Lung (tissue), 12 donors: ENCODE data around the gene CDS2. TPM values are rescaled to one million over a fixed set of nuclear protein-coding genes. Genes with fewer than 3 reads are reported as not detected.
A peak's percentile ranks its signal among the peaks of the same experiment; 100 is the strongest.

Experiments
- ATAC-seq: fragments of 200-7000 bp; cut with Tn5 transposase; one replicate; pipeline ENCODE4 v1.9.1; 2020; ENCODE audit warnings: moderate number of reproducible peaks; ENCODE audit not compliant: insufficient read depth, low FRiP score
- DNase-seq, 3 donors: peaks; one replicate each; pipeline ENCODE4 v3.0.0-alpha.2; 2013 to 2017
- H3K27ac ChIP-seq, 2 donors: one replicate each; pipeline ENCODE4 v1.5.1; 2013; ENCODE audit warnings: mild to moderate bottlenecking in 2 of 2, moderate library complexity in 2 of 2, control low read depth in 1 of 2, inconsistent platforms in 1 of 2, low read depth in 1 of 2, low read length in 1 of 2
- H3K27me3 ChIP-seq, 3 donors: one replicate each; pipeline ENCODE4 v1.5.1; 2013; ENCODE audit warnings: low read length in 2 of 3; ENCODE audit not compliant: control insufficient read depth in 3 of 3, insufficient read depth in 3 of 3
- H3K36me3 ChIP-seq, 4 donors: one replicate each; pipeline ENCODE4 v1.5.1; 2013; ENCODE audit warnings: low read length in 4 of 4, mild to moderate bottlenecking in 1 of 4, moderate library complexity in 1 of 4; ENCODE audit not compliant: control insufficient read depth in 4 of 4, insufficient read depth in 4 of 4
- H3K4me1 ChIP-seq, 5 donors: one replicate each; pipeline ENCODE4 v1.5.1; 2013; ENCODE audit warnings: low read length in 5 of 5, mild to moderate bottlenecking in 2 of 5, moderate library complexity in 1 of 5; ENCODE audit not compliant: control insufficient read depth in 5 of 5, insufficient read depth in 5 of 5
- H3K4me3 ChIP-seq: one replicate; pipeline ENCODE4 v1.5.1; 2013; ENCODE audit warnings: mild to moderate bottlenecking, control low read depth, moderate library complexity
- H3K9ac ChIP-seq, 2 donors: one replicate each; pipeline ENCODE4 v1.5.1; 2013; ENCODE audit warnings: low read length in 2 of 2, control low read depth in 1 of 2; ENCODE audit not compliant: insufficient read depth in 1 of 2
- H3K9me3 ChIP-seq, 4 donors: one replicate each; pipeline ENCODE4 v1.5.1; 2013; ENCODE audit warnings: low read length in 3 of 4, mild to moderate bottlenecking in 1 of 4, moderate library complexity in 1 of 4; ENCODE audit not compliant: control insufficient read depth in 4 of 4, insufficient read depth in 3 of 4
- WGBS, 2 donors: extraction: QIAGEN DNeasy Blood & Tissue Kit; methylation state at CpG; one replicate each; pipeline ENCODE4 v1.1.7; 2013; 5-methylcytosine and 5-hydroxymethylcytosine counted together
- polyA plus RNA-seq, 2 donors: library from polyadenylated mRNA; stranded (reverse); fragments of 200-250 nt; gene quantifications; one replicate each; pipeline ENCODE4 v1.2.1, GENCODE V29; 2013
- total RNA-seq, 2 donors: library from RNA; depleted of rRNA in 1 of 2; stranded (reverse); fragments of >200 nt in 1 of 2; gene quantifications; one replicate each; pipeline ENCODE4 v1.2.1, GENCODE V29; 2014 to 2021
- TF ChIP-seq, protein P1 (sequence below): IDR thresholded peaks from 2 replicates; pipeline ENCODE4 v1.5.1; 2012; ENCODE audit warnings: mild to moderate bottlenecking; ENCODE audit errors: control extremely low read depth, extremely low read depth
- donor health status: control.
- donor health status: control.
- donor health status: Bipolar disorder and iron deficiency.
- donor health status: healthy.
- donor health status: DM: yes; HTN: yes; CAD: no.

CDS2 gene
- total and polyA plus RNA-seq, 4 donors = 15.7 to 50.8 (median 37.0) TPM

- Histone ChIP-seq H3K9me3 (no peaks in the 10 kb centered on the region), H3K27ac (no peak overlapping the region), H3K36me3 (no peaks in the 10 kb centered on the region), H3K4me3 (no peak overlapping the region), H3K9ac (no peak overlapping the region), H3K4me1 (peaks cover 0 to 8% (median 3%) of the 10 kb centered on the region in 5 donors), H3K27me3 (no peaks in the 10 kb centered on the region)
- no peak for DNase-seq
- WGBS, 2 donors = 84 to 92% methylated on average over 2 of the region's 2 CpGs
- TF ChIP-seq, protein P1, sequence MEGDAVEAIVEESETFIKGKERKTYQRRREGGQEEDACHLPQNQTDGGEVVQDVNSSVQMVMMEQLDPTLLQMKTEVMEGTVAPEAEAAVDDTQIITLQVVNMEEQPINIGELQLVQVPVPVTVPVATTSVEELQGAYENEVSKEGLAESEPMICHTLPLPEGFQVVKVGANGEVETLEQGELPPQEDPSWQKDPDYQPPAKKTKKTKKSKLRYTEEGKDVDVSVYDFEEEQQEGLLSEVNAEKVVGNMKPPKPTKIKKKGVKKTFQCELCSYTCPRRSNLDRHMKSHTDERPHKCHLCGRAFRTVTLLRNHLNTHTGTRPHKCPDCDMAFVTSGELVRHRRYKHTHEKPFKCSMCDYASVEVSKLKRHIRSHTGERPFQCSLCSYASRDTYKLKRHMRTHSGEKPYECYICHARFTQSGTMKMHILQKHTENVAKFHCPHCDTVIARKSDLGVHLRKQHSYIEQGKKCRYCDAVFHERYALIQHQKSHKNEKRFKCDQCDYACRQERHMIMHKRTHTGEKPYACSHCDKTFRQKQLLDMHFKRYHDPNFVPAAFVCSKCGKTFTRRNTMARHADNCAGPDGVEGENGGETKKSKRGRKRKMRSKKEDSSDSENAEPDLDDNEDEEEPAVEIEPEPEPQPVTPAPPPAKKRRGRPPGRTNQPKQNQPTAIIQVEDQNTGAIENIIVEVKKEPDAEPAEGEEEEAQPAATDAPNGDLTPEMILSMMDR = no peak
- no peak for ATAC-seq
Observed at GRCh38 chr20:5212907-5213487, 86.2 kb downstream of the CDS2 start.

DNA sequence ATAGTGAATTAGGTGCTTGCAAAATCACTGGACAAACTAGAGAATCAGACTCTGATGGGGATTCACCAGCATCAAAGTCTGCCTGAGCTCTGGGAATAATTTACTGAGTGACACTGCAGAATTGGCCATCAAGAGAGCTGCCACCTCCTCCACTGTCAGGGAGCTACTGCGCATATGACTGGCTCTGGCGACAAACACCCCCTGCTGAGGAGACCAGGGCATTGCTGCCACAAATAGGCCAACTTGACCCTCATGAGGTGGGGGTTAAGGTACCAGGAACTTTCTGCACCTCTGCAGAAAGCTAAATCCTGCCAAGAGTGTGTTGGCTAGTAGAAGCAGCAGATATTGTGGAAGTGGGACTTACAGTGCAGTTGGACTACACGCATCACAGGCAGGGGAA is 88.0 kb downstream of the CDS2 start:
- Histone ChIP-seq H3K27ac (no peak overlapping the region), H3K36me3 (no peaks in the 10 kb centered on the region), H3K27me3 (no peaks in the 10 kb centered on the region), H3K9me3 (no peaks in the 10 kb centered on the region), H3K9ac (no peak overlapping the region), H3K4me3 (no peak overlapping the region), H3K4me1 (peaks cover 0 to 8% (median 3%) of the 10 kb centered on the region in 5 donors)
- 93 to 95% methylated on average over 3 of the region's 3 CpGs for WGBS, 2 donors
- ATAC-seq (no peak), DNase-seq (no peak)
- TF ChIP-seq, protein P1 = no peak

GRCh38 chr20:5215672-5216304 is 89.0 kb downstream of the CDS2 start:
- no peak overlapping the region for H3K27ac ChIP-seq
- ATAC-seq (no peak), DNase-seq (peak in 2 of 3 donors; percentile 12)
- 46 to 65% methylated on average over 4 of the region's 4 CpGs for WGBS, 2 donors
- TF ChIP-seq, protein P1 = no peak
- H3K36me3 ChIP-seq = no peaks in the 10 kb centered on the region
- no peak overlapping the region for H3K9ac ChIP-seq
- H3K4me1 ChIP-seq = peaks cover 0 to 8% (median 3%) of the 10 kb centered on the region in 5 donors
- no peak overlapping the region for H3K4me3 ChIP-seq
- H3K27me3 ChIP-seq = no peaks in the 10 kb centered on the region
- H3K9me3 ChIP-seq = no peaks in the 10 kb centered on the region

DNA sequence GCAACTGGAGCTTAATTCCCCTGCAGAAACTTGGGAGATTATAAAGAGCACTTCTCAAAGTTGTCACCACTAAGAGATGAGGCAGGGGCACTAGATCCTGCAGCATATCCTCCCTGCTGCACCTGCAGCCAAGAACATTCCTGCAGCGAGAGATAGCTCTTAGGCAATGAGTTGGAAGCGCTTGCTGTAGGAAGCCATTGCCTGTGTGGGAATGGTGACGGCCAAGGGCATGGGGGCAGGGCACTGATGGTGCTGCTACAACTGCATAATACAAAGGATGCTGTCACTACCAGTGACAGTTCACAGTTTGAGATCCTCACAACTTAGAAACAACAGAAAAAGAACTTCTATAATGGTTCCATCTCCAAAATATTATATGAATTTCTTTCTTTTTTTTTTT is 89.9 kb downstream of the CDS2 start:
- no peak overlapping the region for H3K9ac ChIP-seq
- H3K4me1 ChIP-seq = peaks cover 0 to 8% (median 3%) of the 10 kb centered on the region in 5 donors
- no peak for DNase-seq
- ATAC-seq = no peak
- no peaks in the 10 kb centered on the region for H3K9me3 ChIP-seq
- no peak overlapping the region for H3K4me3 ChIP-seq
- H3K36me3 ChIP-seq = no peaks in the 10 kb centered on the region
- WGBS, 2 donors = 88 to 94% methylated on average over 3 of the region's 3 CpGs
- H3K27me3 ChIP-seq = no peaks in the 10 kb centered on the region
- TF ChIP-seq, protein P1 = no peak
- H3K27ac ChIP-seq = no peak overlapping the region
